Right cardiac atrium (tissue), 5 donors: ENCODE results near the gene RAB34. TPM values are rescaled to one million over a fixed set of nuclear protein-coding genes. Genes with fewer than 3 reads are reported as not detected.

Source experiments
- ATAC-seq, 2 donors: fragments of 200-7000 bp; cut with Tn5 transposase; one replicate each; pipeline versions ENCODE4 v1.8.0 to v1.9.1; 2020; ENCODE audit warnings: moderate library complexity in 2 of 2, mild to moderate bottlenecking in 1 of 2
- DNase-seq, 3 donors: peaks; one replicate each; pipeline ENCODE4 v3.0.0-alpha.2; 2020
- H3K27ac ChIP-seq: one replicate; pipeline ENCODE4 v1.5.1; 2013; ENCODE audit warnings: mild to moderate bottlenecking, low read length, control low read depth, moderate library complexity
- H3K27me3 ChIP-seq: one replicate; pipeline ENCODE4 v1.6.1; 2013; ENCODE audit not compliant: control insufficient read depth, insufficient read depth
- H3K4me1 ChIP-seq: one replicate; pipeline ENCODE4 v1.6.1; 2013; ENCODE audit warnings: low read length; ENCODE audit not compliant: control insufficient read depth, insufficient read depth
- H3K4me3 ChIP-seq: one replicate; pipeline ENCODE4 v1.5.1; 2013; ENCODE audit warnings: low read length, control low read depth
- H3K9me3 ChIP-seq: one replicate; pipeline ENCODE4 v1.6.1; 2013; ENCODE audit warnings: low read length; ENCODE audit not compliant: control insufficient read depth
- WGBS: extraction: QIAGEN DNeasy Blood & Tissue Kit; methylation state at CpG from one replicate; pipeline ENCODE4 v1.1.7; 2013; 5-methylcytosine and 5-hydroxymethylcytosine counted together
- intact Hi-C, 4 donors: fragments of 100-400 bp; cut with DNase I; formaldehyde crosslinking; loops; one replicate each; pipeline versions ENCODE4 v1.11.0 to v1.14.0; 2022 to 2023
- polyA plus RNA-seq: library from polyadenylated mRNA; stranded (reverse); fragments of 200-250 nt; gene quantifications from one replicate; pipeline ENCODE4 v1.2.3, GENCODE V29; 2013
- total RNA-seq, 4 donors: library from RNA; stranded (reverse); fragmentation: NEBNext Ultra II Directional; extraction: Animal tissue kit (Norgen Biotek cat#: 25700); gene quantifications; one replicate each; pipeline ENCODE4 v1.2.1, GENCODE V29; 2021
- donor health status: healthy with polysubstance abuse.
- donor health status: DM: no; HTN: yes; CAD: no.
- donor health status: DM: no; HTN: no; CAD: no.
- donor health status: DM: no; HTN: yes; CAD: no; lungs with severe emphysema.
- donor health status: DM: yes; HTN: yes; CAD: no.

The RAB34 gene
- total and polyA plus RNA-seq, 5 donors: 56.9 to 62.2 (median 58.7) TPM

GRCh38 chr17:28698253-28698941 lies 19.3 kb downstream of the RAB34 start:
- H3K4me3 ChIP-seq: no peak overlapping the region
- 91% methylated on average over 6 of the region's 6 CpGs for WGBS
- H3K27ac ChIP-seq: no peak overlapping the region
- no peaks in the 10 kb centered on the region for H3K4me1 ChIP-seq
- intact Hi-C loops: no loop called here
- ATAC-seq: no peak
- no peak for DNase-seq
- no peaks in the 10 kb centered on the region for H3K9me3 ChIP-seq
- H3K27me3 ChIP-seq: no peaks in the 10 kb centered on the region

- ATAC-seq: no peak
- intact Hi-C loops: no loop called here
- DNase-seq: no peak
- Histone ChIP-seq H3K27me3 (no peaks in the 10 kb centered on the region), H3K4me1 (no peaks in the 10 kb centered on the region), H3K4me3 (no peak overlapping the region), H3K9me3 (no peaks in the 10 kb centered on the region), H3K27ac (no peak overlapping the region)
- WGBS: 97% methylated on average over 1 of the region's 1 CpG
Observed at GRCh38 chr17:28693869-28694268, 23.8 kb downstream of the RAB34 start.

- no peak overlapping the region for H3K4me3 ChIP-seq
- intact Hi-C loops: no loop called here
- H3K27ac ChIP-seq: no peak overlapping the region
- no peak for ATAC-seq
- WGBS: 96% methylated on average over 3 of the region's 3 CpGs
- H3K4me1 ChIP-seq: no peaks in the 10 kb centered on the region
- H3K9me3 ChIP-seq: no peaks in the 10 kb centered on the region
- no peaks in the 10 kb centered on the region for H3K27me3 ChIP-seq
- DNase-seq: no peak
Observed at GRCh38 chr17:28689011-28689410, 28.7 kb downstream of the RAB34 start.

DNA sequence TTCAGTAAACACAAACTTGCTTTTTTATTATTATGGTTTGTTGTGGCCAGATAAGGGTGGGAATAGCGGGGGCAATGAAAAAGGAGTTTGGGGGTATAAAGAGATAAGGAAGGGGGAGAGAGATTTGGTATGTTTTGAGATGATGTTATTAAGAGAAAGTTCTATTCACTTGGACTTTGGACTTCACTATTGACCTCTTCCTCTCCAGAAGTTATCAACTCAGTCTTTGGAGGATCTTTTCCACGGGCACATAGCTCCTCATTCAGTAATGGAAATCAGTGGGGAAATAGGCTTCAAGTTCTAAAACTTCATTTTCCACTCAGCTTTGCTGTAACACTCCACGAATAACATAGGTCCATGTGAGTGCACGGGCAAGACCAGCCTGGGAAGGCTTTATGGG lies 29.2 kb downstream of the RAB34 start:
- Histone ChIP-seq H3K4me1 (no peaks in the 10 kb centered on the region), H3K27ac (no peak overlapping the region), H3K4me3 (no peak overlapping the region), H3K27me3 (no peaks in the 10 kb centered on the region), H3K9me3 (no peaks in the 10 kb centered on the region)
- ATAC-seq (no peak), DNase-seq (no peak)
- 93% methylated on average over 4 of the region's 4 CpGs for WGBS
- intact Hi-C loops: no loop called here

DNA sequence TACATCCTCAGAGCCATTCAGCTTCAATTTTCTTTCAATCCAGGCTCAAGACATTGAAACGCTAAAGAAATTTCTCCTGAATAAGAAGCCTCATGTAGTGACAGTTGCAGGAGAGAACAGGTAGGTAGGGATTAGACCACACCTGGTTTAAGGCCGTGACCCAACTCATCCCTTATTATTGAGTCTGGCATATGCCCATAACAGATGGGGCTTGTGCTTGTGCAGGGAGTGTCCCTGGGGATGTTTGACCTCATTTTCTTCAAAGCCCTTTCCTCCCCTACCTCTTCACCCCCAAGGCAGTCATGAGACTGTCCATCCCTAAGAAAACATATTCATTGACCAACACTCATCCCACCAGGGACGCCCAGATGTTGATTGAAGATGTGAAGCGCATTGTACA lies 31.4 kb downstream of the RAB34 start:
- no peaks in the 10 kb centered on the region for H3K4me1 ChIP-seq
- H3K4me3 ChIP-seq: no peak overlapping the region
- H3K27me3 ChIP-seq: no peaks in the 10 kb centered on the region
- ATAC-seq (no peak), DNase-seq (no peak)
- no peaks in the 10 kb centered on the region for H3K9me3 ChIP-seq
- no peak overlapping the region for H3K27ac ChIP-seq
- WGBS: 86% methylated on average over 4 of the region's 4 CpGs
- intact Hi-C loops: no loop called here

GRCh38 chr17:28685366-28685765 lies 32.3 kb downstream of the RAB34 start:
- 89% methylated on average over 5 of the region's 5 CpGs for WGBS
- no peak overlapping the region for H3K27ac ChIP-seq

GRCh38 chr17:28684963-28685362 lies 32.7 kb downstream of the RAB34 start:
- DNase-seq: peak in 1 of 3 donors; percentile 65
- WGBS: 22% methylated on average over 3 of the region's 3 CpGs
- no peaks in the 10 kb centered on the region for H3K4me1 ChIP-seq
- peak; percentile 44 to 54 for ATAC-seq
- no peak overlapping the region for H3K4me3 ChIP-seq
- intact Hi-C loops: no loop called here
- H3K9me3 ChIP-seq: no peaks in the 10 kb centered on the region
- H3K27ac ChIP-seq: no peak overlapping the region
- no peaks in the 10 kb centered on the region for H3K27me3 ChIP-seq

More at GRCh38 chr17:28685366-28685765, 32.3 kb downstream of the RAB34 start:
- no peaks in the 10 kb centered on the region for H3K27me3 ChIP-seq
- intact Hi-C loops: no loop called here
- DNase-seq (no peak), ATAC-seq (no peak)
- H3K4me3 ChIP-seq: no peak overlapping the region
- no peaks in the 10 kb centered on the region for H3K4me1 ChIP-seq
- H3K9me3 ChIP-seq: no peaks in the 10 kb centered on the region

DNA sequence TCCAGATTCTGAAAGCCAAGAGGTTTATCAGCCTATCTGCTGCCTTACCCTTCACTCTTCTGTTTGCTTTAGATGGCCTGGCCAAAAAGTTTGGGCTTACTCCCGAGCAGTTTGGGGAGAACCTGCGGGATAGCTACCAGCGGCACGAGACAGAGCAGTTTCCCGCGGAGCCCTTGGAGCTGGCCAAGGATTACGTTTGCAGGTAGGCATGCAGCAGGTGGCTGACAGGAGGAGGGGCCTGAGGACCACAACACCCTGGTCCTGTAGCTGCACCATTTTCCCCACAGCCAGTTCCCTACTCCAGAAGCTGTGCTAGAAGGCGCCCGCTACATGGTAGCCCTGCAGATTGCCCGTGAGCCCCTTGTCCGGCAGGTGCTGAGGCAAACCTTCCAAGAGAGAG lies 35.0 kb downstream of the RAB34 start:
- ATAC-seq (no peak), DNase-seq (peak in 1 of 3 donors; percentile 38)
- Histone ChIP-seq H3K4me1 (no peaks in the 10 kb centered on the region), H3K27ac (no peak overlapping the region), H3K27me3 (no peaks in the 10 kb centered on the region), H3K4me3 (no peak overlapping the region), H3K9me3 (no peaks in the 10 kb centered on the region)
- intact Hi-C loops: no loop called here
- WGBS: 95% methylated on average over 11 of the region's 11 CpGs

DNA sequence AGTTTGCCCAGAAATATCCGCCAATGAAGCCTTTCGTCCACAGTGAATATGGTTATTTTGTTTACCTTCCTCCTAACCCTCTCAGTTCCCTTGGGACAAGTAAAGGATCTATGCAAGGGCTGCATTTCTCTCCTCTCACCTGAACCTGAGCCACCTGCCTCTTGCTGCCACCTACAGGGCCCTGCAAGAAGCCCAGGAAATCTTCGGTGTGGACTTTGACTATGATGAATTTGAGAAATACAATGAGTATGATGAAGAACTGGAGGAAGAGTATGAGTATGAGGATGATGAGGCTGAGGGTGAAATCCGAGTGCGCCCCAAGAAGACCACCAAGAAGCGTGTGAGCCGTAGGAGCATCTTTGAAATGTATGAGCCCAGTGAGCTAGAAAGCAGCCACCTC lies 41.7 kb downstream of the RAB34 start:
- Histone ChIP-seq H3K4me3 (no peak overlapping the region), H3K4me1 (no peaks in the 10 kb centered on the region), H3K27ac (no peak overlapping the region), H3K9me3 (no peaks in the 10 kb centered on the region), H3K27me3 (no peaks in the 10 kb centered on the region)
- intact Hi-C loops: no loop called here
- DNase-seq (no peak), ATAC-seq (no peak)
- 86% methylated on average over 7 of the region's 7 CpGs for WGBS

DNA sequence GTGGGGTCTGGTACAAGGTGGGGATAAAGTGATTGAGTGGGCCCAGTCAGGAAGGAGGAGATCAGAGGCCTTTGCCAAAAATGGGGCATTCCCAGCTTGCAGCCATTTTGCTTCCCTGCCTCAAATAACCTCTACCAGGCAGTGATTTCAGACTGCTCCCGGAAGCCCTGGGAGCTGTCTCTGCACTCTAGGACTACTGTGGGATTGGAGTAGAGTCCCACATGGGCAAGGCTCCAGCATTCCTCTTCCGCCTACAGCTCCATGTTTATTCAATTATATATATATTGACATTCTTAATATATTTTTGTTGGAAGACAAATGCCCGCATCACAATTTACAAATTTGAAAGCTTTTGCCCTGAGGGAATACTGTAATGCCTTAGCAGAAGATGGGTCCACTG lies 42.2 kb downstream of the RAB34 start:
- ATAC-seq (no peak), DNase-seq (no peak)
- intact Hi-C loops: no loop called here
- 82% methylated on average over 3 of the region's 3 CpGs for WGBS
- H3K27me3 ChIP-seq: no peaks in the 10 kb centered on the region
- H3K4me3 ChIP-seq: no peak overlapping the region
- no peaks in the 10 kb centered on the region for H3K9me3 ChIP-seq
- no peaks in the 10 kb centered on the region for H3K4me1 ChIP-seq
- no peak overlapping the region for H3K27ac ChIP-seq

DNA sequence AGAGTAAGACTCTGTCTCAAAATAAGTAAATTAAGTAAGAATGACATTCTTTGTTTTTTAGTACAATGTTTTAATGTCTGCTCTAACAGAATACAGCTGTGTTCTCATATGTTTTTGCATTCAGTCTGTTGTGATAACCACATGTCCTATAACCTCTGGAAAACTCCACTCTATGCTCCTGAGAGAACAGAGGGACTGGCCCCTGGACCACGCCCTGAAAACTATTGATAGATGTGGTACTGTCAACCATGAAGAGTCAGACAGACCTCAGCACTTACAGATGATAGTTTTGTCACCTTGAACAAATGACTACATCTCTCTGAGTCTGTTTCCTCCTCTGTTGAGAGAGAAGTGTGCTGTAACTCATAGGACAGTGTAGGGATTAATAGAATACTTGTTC lies 47.8 kb downstream of the RAB34 start:
- Histone ChIP-seq H3K4me1 (no peaks in the 10 kb centered on the region), H3K4me3 (no peak overlapping the region), H3K27ac (no peak overlapping the region), H3K9me3 (no peaks in the 10 kb centered on the region), H3K27me3 (no peaks in the 10 kb centered on the region)
- WGBS: 92% methylated on average over 1 of the region's 1 CpG
- DNase-seq: no peak
- ATAC-seq: no peak
- intact Hi-C loops: no loop called here

GRCh38 chr17:28667870-28668269 lies 49.8 kb downstream of the RAB34 start:
- ATAC-seq (no peak), DNase-seq (no peak)
- H3K4me3 ChIP-seq: no peak overlapping the region
- 76% methylated on average over 1 of the region's 1 CpG for WGBS
- intact Hi-C loops: no loop called here
- no peaks in the 10 kb centered on the region for H3K9me3 ChIP-seq
- H3K27me3 ChIP-seq: no peaks in the 10 kb centered on the region
- no peak overlapping the region for H3K27ac ChIP-seq
- H3K4me1 ChIP-seq: no peaks in the 10 kb centered on the region
